GDM1 (cell line): Measurements from ENCODE around the gene GSTO1.

Experiments used
- DNase-seq: peaks from one replicate; lab custom pipeline; 2025; lab: John Stamatoyannopoulos, UW

Gene GSTO1

DNA sequence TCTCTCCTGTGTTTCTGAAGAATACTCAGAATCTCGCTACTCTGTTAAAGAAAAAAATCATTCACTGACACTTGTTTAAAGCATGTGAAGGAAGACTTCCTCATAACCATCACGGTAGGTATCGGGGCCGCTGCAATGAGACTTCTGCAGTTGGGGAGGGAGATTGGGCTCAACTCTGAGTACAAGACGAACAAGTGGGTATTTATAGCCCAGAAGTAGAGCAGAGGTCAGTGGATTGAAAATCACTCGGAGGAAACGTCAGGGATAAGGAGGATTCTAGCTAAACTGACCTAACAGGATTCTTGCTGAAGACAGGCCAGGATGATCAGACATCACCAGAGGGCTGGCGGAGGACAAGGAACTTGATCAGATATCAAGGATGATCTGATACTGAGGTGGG, 50.2 kb downstream of the GSTO1 start:
- no peak for DNase-seq

DNA sequence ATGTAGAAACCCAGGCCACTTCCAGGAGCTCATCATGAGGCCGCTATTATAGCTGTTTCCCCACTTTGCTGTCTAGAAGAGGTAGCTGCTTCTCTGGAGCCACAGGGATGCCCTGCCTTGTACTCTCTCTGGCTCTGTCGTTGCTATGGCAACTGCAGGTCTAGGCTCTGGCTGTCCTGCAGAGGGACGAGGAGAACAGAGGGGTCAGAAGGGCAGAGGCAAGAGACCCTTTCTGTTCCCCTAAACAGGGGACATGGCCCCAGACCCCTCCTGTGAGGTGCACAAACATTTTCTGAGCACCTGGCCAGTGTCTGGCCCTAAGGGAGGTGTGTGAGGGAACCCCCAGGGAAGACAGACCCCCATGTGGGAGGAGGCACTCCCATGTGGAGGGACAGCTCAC, 52.2 kb downstream of the GSTO1 start:
- no peak for DNase-seq

DNA sequence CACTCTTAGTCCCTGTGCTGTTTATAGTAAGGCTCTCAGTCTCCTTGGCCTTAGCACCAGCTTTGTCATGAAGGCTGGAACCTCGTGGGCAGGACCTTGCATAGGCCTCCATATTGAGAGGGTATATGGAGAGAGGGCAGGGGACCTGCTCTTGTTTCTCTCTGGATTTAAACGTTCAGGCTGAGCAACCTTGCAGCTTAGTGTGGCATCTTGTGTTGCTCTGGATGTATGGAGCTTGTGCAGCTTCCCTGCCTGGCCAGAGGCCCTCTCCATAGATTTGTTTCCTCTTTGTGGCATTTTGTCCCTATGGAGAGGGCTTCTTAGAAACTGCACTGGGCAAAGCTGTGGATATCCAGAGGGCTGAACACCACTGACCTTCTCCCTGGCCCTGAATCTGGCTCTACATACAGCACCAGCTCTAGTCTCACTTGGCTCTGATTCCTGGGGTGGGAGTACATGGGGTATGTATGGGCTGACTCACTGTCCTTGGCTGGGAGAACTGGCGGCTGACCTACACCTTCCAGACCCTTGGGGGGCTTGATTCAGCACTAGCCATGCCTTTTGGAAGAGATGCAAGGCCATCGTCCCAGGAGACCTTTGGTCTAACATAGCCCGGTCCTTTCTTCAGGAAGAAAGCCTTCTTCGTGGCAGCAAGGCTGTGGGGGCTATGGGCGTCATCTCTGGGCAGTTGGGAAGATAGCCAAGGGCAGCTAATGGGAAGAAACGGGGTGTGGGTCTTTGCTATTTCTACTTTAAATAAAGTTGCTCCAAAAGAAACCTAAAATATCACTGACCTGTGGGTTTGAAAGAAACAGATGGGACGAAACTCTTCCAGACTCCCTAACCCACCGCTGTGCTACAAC, 53.1 kb downstream of the GSTO1 start:
- DNase-seq, result no peak

GRCh38 chr10:104308439-104308903, 53.8 kb downstream of the GSTO1 start:
- no peak for DNase-seq

- no peak for DNase-seq
These were observed 55.6 kb downstream of the GSTO1 start for GRCh38 chr10:104309980-104310978.

GRCh38 chr10:104311184-104311720, 56.6 kb downstream of the GSTO1 start:
- no peak for DNase-seq

GRCh38 chr10:104314591-104315485, 60.1 kb downstream of the GSTO1 start:
- no peak for DNase-seq

GRCh38 chr10:104315486-104315921, 60.8 kb downstream of the GSTO1 start:
- DNase-seq, result no peak

DNA sequence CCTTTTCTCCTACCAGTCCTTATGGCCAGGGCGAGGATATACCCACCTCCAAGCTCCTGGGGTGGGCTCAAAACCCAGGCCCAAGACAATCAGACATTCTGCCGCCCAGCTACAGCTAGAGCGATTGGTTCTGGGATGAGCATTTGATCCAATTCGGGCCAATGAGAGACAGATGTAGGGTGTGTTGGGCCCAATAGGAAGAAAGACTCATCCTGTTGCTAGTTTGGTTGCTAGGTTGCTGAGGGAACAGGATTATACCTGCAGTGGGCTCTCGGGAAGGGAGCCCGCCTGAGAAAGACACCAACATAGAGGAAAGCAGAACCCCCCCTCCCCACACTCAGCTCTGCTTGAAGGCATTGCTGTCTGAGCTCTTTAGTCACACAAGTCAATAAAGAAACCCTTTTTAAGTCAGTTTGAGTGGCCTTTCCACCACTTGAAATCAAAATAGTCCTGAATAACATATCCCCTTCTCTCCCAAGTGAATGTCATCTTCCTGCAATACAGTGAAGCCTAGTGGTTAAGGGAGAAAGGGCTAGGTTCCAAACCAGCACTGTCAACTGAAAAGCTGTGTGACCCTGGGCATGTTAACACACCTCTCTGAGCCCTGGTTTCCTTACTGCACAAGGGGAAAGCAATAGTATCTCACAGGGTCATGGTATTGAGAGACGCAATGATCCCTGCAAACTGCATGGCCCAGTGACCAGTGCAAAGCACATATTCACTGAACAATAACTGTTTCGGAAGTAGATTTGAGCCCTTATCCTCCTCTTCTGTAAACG, 61.8 kb downstream of the GSTO1 start:
- no peak for DNase-seq
